ENCODE results near the gene VPS4B.

Gene VPS4B

DNA sequence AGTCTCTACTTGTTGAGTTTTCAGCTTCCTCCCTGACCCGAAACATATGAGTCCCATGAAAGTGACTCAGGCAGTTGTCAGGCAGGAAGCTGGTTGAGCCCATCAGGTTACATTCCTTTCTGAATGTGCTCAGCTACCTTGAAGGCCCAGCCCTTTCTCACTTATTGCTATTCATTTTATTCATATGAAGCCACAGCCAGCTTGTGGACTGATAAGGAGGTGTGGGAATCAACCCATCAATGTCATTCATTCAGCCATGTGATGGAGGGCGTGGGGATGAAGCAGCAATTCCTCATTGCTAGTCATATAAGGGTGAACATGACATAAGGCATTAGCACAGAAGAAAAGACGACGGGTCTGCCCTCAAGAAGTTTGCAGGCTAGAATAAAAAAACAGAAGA is 5.3 kb upstream of the VPS4B start:
- no peak for DNase-seq

- DNase-seq = no peak
Observed at GRCh38 chr18:63422864-63423304, 608 bp upstream of the VPS4B start.

DNA sequence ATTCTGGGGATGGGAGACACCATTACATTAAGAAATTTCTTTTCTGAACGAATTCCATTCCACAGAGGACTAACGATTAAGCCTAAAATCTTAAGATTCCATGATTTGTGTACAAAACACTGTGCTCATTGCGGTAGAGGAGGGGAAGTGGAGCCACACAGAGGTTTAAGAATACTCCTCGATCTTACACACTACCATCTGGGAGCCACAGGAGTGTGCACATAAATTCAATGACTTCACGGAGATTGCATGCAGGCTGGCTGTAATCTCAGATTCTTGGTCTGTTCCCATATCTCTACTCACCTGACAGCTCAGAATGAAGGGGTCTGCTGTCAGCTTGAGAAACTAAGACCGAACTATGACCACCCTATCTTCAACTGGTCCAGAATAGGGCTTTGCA is 762 bp downstream of the VPS4B start:
- no peak for DNase-seq

DNA sequence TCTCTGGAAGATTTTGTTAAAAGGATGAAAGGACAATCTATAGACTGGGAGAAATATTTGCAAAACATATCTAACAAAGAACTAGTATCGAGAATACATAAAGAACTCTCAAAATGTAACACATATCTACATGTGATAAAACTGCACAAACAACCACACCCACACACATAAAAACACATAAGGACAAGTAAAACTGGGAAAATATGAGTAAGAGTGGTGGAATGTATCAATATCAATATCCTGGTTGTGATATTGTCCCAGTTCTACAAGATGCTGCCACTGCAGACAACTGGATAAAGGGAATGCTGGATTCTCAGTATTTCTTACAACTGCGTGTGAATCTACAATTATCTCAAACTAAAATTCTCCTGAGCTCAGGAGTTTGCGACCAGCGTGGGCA is 9.3 kb downstream of the VPS4B start:
- no peak for DNase-seq

GRCh38 chr18:63410792-63411191 is 11.5 kb downstream of the VPS4B start:
- DNase-seq = no peak

DNA sequence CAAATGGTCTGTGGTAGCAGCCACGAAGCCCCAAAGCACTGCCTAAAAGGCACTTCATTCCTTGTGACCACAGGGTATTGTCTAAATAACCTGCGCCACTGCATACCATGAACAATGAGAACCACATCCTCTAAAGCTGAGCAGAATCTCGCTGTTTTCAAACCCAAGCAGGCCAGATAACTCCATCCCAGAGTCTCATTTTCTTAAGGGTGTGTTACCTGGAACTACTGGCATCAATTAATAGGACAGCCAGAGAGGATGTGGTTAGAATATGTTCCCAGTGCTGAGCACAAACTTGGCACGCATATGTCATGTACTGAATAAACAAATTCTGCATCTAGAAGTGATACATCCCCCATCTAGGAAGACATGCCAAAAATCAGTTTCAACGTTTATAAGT is 13.0 kb downstream of the VPS4B start:
- DNase-seq = no peak

- DNase-seq = no peak
Observed at GRCh38 chr18:63407734-63408133, 14.5 kb downstream of the VPS4B start.

- no peak for DNase-seq
Observed at GRCh38 chr18:63405986-63406385, 16.3 kb downstream of the VPS4B start.

- no peak for DNase-seq
Observed at GRCh38 chr18:63402246-63403162, 19.8 kb downstream of the VPS4B start.

DNA sequence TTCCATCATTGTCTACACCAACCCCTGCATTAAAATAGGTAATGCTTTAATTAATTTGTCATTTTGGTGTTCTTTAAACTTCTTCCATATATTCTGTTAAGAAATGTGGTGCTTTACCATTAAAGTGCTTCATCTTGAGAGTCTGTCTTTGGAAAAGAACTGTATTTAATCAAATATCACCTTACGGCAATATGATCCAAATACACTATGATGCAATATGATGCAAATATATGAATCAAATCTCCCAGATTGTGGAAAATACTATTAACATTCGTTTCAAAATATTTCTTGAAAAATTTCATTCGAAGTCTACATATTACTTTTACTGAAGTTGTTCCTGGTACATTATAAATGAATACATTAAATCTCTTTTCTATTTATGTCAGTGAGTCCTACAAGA is 23.0 kb downstream of the VPS4B start:
- DNase-seq = no peak

DNA sequence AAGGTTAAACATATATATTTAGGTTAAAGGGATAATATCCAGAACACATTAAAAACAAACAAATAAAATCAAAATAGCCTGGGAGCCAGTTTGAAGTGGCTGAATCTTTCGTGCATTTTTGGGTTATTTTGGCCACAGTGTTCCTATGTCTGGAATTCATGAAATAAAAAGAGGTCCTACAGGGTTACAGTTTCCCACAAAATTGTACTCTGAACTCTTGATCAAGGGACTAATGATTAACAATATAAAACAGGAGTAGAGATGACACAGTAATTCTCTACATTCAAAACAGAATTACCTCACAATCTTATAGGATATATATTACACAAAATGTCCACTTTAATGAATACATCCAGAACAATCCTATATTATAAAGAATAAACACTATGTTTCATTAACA is 24.9 kb downstream of the VPS4B start:
- no peak for DNase-seq

DNA sequence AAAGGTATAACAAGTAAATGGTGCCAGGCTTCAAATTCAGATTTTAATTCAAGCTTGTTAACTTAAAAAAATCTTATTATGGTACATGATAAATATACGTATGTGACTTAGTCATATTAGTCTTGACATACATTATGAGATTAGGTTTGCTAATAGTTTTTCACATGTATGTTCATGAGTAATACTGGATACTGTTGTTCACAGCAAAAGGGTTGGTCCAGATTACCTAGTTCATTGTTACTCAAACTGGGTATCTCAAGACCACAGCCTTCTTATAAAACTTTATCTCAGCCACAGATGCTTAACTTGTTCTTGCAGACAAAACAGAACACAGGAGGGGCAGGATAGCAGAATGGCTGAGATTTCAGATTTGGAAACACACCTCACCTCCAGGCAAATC is 26.8 kb downstream of the VPS4B start:
- no peak for DNase-seq

GRCh38 chr18:63394954-63395353 is 27.3 kb downstream of the VPS4B start:
- DNase-seq = no peak

- DNase-seq = no peak
Observed at GRCh38 chr18:63387861-63388260, 34.4 kb downstream of the VPS4B start.

DNA sequence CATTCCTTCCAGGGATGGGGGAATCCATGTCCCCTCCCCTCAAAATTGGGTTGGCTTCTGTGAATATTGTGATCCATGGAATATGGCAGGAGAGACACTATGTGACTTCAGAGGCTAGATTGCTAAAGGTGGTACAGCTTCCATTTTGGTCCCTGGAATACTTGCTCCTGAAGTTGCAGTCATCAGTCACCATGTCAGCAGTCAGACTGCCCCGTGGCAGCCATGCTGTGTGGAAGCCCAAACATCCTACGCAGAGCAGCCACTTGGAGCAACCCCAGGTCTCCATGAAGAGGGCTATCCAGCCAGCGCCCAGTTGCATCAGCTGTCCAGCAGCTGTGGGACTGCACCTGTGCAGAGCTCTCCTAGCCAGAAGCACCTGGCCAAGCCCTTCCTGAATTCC is 39.4 kb downstream of the VPS4B start:
- DNase-seq = no peak

- no peak for DNase-seq
Observed at GRCh38 chr18:63379639-63379962, 42.7 kb downstream of the VPS4B start.

DNA sequence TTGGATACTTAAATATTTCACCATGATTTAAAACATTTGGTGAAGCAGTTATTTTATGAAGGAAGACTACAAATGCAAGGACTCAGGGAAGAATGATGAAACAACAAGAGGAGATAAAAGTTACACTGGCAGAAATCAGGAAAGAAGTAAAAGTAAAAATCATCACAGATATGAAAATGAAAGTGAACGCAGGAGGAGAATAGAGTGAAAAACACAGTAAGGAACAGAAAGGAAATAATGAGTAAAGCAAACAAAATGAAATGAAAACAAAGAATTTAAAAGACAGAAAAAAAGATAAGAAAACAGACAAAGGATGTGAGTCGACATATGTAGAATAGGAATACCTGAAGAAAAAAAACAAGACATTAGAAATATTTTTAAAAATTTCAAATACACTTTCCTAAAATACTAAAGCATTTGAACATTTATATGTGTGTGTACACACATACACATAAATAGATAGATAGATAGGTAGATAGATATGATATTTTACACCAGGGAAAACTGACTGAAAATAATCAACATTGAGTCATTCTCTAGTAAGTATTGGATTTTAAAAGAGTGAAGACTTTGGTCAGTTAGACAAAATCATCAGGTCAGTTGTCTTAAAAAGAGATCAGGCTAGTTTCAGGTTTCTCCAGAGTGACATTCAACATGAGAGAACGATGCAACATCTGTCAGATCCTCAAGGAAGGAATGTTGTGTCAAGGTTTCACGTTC is 43.2 kb downstream of the VPS4B start:
- no peak for DNase-seq

- DNase-seq = no peak
Observed at GRCh38 chr18:63377275-63377980, 44.8 kb downstream of the VPS4B start.

- DNase-seq = no peak
Observed at GRCh38 chr18:63376538-63376937, 45.7 kb downstream of the VPS4B start.

DNA sequence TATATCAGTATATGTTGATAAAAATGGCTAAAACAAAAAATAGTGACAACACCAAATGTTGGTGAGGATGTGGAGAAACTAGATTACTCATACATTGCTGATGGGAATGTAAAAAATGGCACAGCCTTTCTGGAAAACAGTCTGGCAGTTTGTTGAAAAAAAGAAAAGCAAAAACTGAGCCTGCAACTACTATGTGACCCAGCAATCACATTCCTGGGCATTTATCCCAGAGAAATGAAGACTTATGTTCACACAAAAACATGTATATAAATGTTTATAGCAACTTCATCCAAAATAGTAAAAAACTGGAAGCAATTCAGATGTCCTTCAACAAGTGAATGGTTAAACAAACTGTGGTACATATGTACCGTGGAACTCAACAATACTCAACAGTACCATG is 47.7 kb downstream of the VPS4B start:
- no peak for DNase-seq

DNA sequence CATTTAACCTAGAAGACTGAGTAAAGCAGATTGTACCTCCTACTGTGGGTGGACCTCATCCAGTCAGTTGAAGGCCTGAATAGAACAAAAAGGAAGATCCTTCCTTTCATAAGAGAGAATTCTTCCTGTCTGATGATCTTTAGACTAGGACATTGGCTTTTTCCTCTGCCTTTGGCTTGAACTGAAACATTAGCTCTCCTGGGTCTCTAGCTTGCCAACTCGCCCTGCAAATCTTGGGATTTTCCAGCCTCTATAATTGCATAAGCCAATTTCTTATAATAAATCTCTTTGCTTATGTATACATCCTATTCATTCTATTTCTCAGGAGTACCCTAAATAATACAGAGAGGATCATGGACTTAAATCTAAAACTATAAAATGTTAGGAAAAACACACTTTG is 49.1 kb downstream of the VPS4B start:
- DNase-seq = no peak

- no peak for DNase-seq
Observed at GRCh38 chr18:63368611-63369010, 53.7 kb downstream of the VPS4B start.

- peak; percentile 95 to 99 for DNase-seq
Observed at GRCh38 chr18:63367053-63367953, 55.0 kb downstream of the VPS4B start, which contains the start of gene KDSR. KDSR (minus strand) TSS chr18:63367206; CDS start chr18:63367118, 88 bp downstream.
